SK-N-SH treated with all-trans-retinoic acid at 6 μM for 48 hours (cell line): ENCODE data around the gene MINDY4.

Experiments
- ATAC-seq: fragments of 200-7000 bp; cut with Tn5 transposase; 3 replicates; pipeline ENCODE4 v1.9.1; 2020; ENCODE audit warnings: mild to moderate bottlenecking, moderate library complexity
- CREB5 ChIP-seq: fragments of 250-450 bp; sonication (Bioruptor Pico); IDR thresholded peaks from 2 replicates; pipeline ENCODE4 v1.5.1; 2020; ENCODE audit warnings: low read depth, mild to moderate bottlenecking, moderate library complexity
- CSDC2 ChIP-seq: fragments of 250-450 bp; sonication (Bioruptor Pico); IDR thresholded peaks from 2 replicates; pipeline ENCODE4 v1.5.0; 2020; ENCODE audit warnings: mild to moderate bottlenecking, moderate library complexity
- ESRRG ChIP-seq: fragments of 250-450 bp; sonication (Bioruptor Pico); IDR thresholded peaks from 2 replicates; pipeline ENCODE4 v1.6.1; 2021; ENCODE audit warnings: mild to moderate bottlenecking
- GLIS3 ChIP-seq: fragments of 250-450 bp; sonication (Bioruptor Pico); IDR thresholded peaks from 2 replicates; pipeline ENCODE4 v1.5.0; 2020; ENCODE audit warnings: mild to moderate bottlenecking, moderate library complexity
- ISL1 ChIP-seq: fragments of 250-450 bp; sonication (Bioruptor Pico); IDR thresholded peaks from 2 replicates; pipeline ENCODE4 v2.1.2; 2022; ENCODE audit warnings: mild to moderate bottlenecking, moderate library complexity
- OSR1 ChIP-seq: fragments of 250-450 bp; sonication (Bioruptor Pico); IDR thresholded peaks from 2 replicates; pipeline ENCODE4 v1.8.0; 2022; ENCODE audit warnings: moderate library complexity, mild to moderate bottlenecking, inconsistent platforms
- PPARA ChIP-seq: fragments of 250-450 bp; sonication (Bioruptor Pico); IDR thresholded peaks from 2 replicates; pipeline ENCODE4 v1.5.0; 2020; ENCODE audit warnings: mild to moderate bottlenecking, borderline replicate concordance
- SNAI2 ChIP-seq: fragments of 250-450 bp; sonication (Bioruptor Pico); IDR thresholded peaks from 2 replicates; pipeline ENCODE4 v1.5.0; 2020; ENCODE audit warnings: mild to moderate bottlenecking, moderate library complexity
- TCF4 ChIP-seq: fragments of 250-450 bp; sonication (Bioruptor Pico); IDR thresholded peaks from 2 replicates; pipeline ENCODE4 v1.8.0; 2021; ENCODE audit warnings: mild to moderate bottlenecking, moderate library complexity, borderline replicate concordance
- TSHZ2 ChIP-seq: fragments of 250-450 bp; sonication (Bioruptor Pico); IDR thresholded peaks from 2 replicates; pipeline ENCODE4 v1.5.0; 2020; ENCODE audit warnings: mild to moderate bottlenecking, moderate library complexity
- ZC3H10 ChIP-seq: fragments of 250-450 bp; sonication (Bioruptor Pico); IDR thresholded peaks from 2 replicates; pipeline ENCODE4 v1.5.1; 2021; ENCODE audit warnings: mild to moderate bottlenecking, moderate library complexity
- ZFP3 ChIP-seq: fragments of 250-450 bp; sonication (Bioruptor Pico); IDR thresholded peaks from 2 replicates; pipeline ENCODE4 v1.5.0; 2020; ENCODE audit warnings: mild to moderate bottlenecking, moderate library complexity
- ZFP30 ChIP-seq: fragments of 450-650 bp; formaldehyde crosslinking; IDR thresholded peaks from 2 replicates; pipeline ENCODE4 v1.5.0; 2022; ENCODE audit warnings: mild to moderate bottlenecking, moderate library complexity
- ZNF565 ChIP-seq: fragments of 450-650 bp; formaldehyde crosslinking; conservative IDR thresholded peaks from 2 replicates; pipeline ENCODE4 v1.5.0; 2020; ENCODE audit warnings: low read depth, mild to moderate bottlenecking, moderate library complexity
- ZNF70 ChIP-seq: fragments of 450-650 bp; formaldehyde crosslinking; IDR thresholded peaks from 2 replicates; pipeline ENCODE4 v1.5.0; 2020; ENCODE audit warnings: mild to moderate bottlenecking, moderate library complexity
- ZNF8 ChIP-seq: fragments of 450-650 bp; formaldehyde crosslinking; IDR thresholded peaks from 2 replicates; pipeline ENCODE4 v1.5.0; 2020; ENCODE audit warnings: mild to moderate bottlenecking, moderate library complexity
- TF ChIP-seq, protein P1 (sequence below): fragments of 250-450 bp; sonication (Bioruptor Pico); IDR thresholded peaks from 2 replicates; pipeline ENCODE4 v1.8.0; 2021; ENCODE audit warnings: low read depth, mild to moderate bottlenecking, moderate library complexity, borderline replicate concordance

Gene MINDY4

GRCh38 chr7:30754315-30754877, 16.8 kb upstream of the MINDY4 start (continued):
- TF ChIP-seq CREB5 (CRISPR knock-in tag) (no peak), SNAI2 (CRISPR knock-in tag) (no peak), ZFP30 (no peak), ZNF565 (CRISPR knock-in tag) (no peak), GLIS3 (CRISPR knock-in tag) (no peak), ESRRG (CRISPR knock-in tag) (no peak)
- TF ChIP-seq, protein P1, sequence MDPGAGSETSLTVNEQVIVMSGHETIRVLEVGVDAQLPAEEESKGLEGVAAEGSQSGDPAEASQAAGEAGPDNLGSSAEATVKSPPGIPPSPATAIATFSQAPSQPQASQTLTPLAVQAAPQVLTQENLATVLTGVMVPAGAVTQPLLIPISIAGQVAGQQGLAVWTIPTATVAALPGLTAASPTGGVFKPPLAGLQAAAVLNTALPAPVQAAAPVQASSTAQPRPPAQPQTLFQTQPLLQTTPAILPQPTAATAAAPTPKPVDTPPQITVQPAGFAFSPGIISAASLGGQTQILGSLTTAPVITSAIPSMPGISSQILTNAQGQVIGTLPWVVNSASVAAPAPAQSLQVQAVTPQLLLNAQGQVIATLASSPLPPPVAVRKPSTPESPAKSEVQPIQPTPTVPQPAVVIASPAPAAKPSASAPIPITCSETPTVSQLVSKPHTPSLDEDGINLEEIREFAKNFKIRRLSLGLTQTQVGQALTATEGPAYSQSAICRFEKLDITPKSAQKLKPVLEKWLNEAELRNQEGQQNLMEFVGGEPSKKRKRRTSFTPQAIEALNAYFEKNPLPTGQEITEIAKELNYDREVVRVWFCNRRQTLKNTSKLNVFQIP (CRISPR knock-in tag) = no peak

DNA sequence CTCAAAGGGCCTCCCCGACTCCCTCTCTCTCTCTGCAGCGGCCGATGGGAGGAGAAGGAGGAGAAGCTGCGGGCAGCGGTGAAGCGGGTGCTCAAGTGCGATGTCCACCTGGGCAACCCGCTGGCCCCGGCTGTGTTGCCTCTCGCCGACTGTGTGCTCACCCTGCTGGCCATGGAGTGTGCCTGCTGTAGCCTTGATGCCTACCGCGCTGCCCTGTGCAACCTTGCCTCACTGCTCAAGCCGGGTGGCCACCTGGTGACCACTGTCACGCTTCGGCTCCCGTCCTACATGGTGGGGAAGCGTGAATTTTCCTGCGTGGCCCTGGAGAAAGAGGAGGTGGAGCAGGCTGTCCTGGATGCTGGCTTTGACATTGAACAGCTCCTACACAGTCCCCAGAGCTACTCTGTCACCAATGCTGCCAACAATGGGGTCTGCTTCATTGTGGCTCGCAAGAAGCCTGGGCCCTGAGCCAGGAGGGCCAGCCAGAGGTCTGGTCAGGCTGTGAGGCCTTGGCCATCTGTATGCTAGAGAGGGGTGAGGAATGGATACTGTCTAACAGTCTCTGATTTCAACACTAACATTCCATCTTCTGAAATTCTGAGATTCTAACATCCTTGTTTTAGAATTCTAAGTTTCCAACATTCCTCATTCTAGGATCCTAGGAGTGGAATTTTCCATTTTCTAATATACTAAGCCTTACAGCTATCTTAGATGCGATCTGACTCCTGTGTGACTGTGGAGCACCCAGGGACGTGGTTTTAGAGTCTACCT, 15.6 kb upstream of the MINDY4 start:
- TF ChIP-seq CSDC2 (CRISPR knock-in tag) (no peak), TCF4 (CRISPR knock-in tag) (peak; percentile 95), CREB5 (CRISPR knock-in tag) (no peak), ZNF8 (CRISPR knock-in tag) (no peak), ZFP30 (0 out of 2 replicates have a peak, but pooled peaks have one; percentile 14), SNAI2 (CRISPR knock-in tag) (0 out of 2 replicates have a peak, but pooled peaks have one; percentile 33), ZNF70 (CRISPR knock-in tag) (no peak), PPARA (CRISPR knock-in tag) (peak; percentile 83; the same call in 1 of the 2 replicates), ZFP3 (CRISPR knock-in tag) (peak; percentile 50; the same call in 1 of the 2 replicates), ZC3H10 (CRISPR knock-in tag) (no peak), ISL1 (peak; percentile 27; the same call in 1 of the 2 replicates), TSHZ2 (CRISPR knock-in tag) (peak; percentile 96)
- TF ChIP-seq, protein P1 (CRISPR knock-in tag) = no peak

GRCh38 chr7:30757342-30757692, 13.9 kb upstream of the MINDY4 start:
- ATAC-seq = no peak; the same call in 2 of the 3 replicates
- TF ChIP-seq PPARA (CRISPR knock-in tag) = no peak
- TF ChIP-seq ESRRG (CRISPR knock-in tag) = no peak
- TF ChIP-seq OSR1 (CRISPR knock-in tag) = no peak
- TF ChIP-seq, all 23 proteins: peak for 0

More for the DNA sequence above, 15.6 kb upstream of the MINDY4 start:
- peak; percentile 73 for ATAC-seq
